HG03103 (cell line): ENCODE measurements around the gene HEXIM2.
A peak's percentile ranks its signal among the peaks of the same experiment; 100 is the strongest.
"Not testable (repeated sequence)": the region's sequence is repeated elsewhere in the genome, so short reads cannot be mapped to it uniquely, and the experiment has no call there.

Source experiments
- ATAC-seq: cut with Tn5 transposase; IDR thresholded peaks from one replicate; pipeline ENCODE4 v1.9.1; 2021; ENCODE audit warnings: low read depth; ENCODE audit not compliant: unreplicated experiment

Gene HEXIM2, protein sequence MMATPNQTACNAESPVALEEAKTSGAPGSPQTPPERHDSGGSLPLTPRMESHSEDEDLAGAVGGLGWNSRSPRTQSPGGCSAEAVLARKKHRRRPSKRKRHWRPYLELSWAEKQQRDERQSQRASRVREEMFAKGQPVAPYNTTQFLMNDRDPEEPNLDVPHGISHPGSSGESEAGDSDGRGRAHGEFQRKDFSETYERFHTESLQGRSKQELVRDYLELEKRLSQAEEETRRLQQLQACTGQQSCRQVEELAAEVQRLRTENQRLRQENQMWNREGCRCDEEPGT

DNA sequence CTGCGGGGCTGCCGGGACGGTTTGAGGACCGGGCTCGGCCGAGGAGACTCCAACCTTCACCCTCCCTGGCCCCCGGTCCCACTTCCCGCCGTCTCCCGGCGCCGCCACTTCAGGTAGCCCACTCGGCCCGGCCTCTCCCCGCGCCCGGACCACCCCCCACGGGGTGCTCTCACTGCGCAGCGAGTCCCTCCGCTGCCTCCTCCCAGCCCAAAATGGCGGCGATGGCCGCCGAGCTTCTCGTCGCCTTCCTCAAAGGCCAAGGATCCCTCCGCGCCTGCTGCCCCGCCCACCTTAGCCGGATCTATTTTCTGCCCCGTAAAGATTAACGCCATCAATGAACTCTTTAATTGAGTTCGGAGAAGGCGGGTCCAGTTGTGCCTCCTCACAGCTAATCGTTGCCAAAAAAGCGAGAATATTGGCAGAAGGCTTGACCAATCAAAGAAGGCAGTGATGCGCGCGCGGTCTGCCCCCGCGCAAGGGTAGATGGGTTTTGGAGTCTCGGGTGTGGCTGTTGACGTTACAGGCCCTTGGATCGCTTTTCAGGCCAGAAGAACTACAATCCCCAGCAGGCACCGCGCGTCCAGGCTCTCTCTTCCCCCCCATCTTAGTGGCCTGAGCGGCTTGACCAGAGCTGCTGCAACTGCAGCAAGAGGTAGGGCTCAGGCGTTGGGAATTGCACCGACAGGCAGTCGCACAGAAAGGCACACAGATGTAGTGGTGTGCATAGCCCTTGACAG, at the start of gene HEXIM2:
Gene HEXIM2, plus strand, starts transcription at position 588 of the 737 bp plus-strand sequence. CDS start 919 bp downstream, outside the sequence.
- ATAC-seq, result peak; percentile 76

DNA sequence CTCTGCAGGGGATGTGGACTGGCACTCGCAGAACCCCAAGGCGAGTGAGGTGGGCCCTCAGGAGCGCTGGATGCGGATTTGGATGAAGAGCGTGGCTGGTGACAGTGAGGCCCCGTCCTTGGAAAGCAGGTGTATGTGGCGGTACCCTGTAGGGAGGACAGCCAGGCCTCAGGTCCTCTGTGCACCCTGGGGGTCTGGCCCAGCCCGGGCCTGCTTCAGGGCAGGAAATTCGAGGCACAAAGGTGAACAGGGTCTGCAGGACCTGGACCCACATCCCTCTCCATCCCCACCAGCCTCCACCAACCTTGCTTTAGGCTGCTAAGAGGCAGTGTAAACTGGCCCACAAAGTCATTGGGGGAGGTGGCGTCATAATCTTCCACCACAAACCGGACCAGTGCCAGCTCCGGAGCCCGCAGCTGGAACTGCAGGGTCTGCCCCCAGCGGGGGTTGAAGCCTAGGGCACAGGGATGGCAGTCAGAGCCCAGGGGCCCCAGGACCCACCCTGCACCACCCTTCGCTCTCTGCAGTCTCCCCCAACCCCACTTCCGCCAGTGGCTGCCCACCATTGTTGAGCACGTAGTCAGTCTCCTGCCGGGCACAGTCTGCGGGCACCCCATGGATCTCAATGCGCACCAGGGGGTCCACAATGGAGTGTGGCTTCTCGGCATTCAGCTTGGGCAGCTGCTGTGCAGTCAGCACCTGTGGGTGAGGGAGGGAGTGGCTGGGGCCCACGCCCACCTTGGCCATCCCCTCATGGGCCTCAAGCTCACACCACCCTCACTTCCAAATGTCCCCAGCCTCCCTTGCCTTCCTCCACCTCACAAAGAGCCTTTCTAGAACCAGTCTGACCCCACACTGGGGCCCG, 48.9 kb upstream of the HEXIM2 start:
- ATAC-seq, result no peak

DNA sequence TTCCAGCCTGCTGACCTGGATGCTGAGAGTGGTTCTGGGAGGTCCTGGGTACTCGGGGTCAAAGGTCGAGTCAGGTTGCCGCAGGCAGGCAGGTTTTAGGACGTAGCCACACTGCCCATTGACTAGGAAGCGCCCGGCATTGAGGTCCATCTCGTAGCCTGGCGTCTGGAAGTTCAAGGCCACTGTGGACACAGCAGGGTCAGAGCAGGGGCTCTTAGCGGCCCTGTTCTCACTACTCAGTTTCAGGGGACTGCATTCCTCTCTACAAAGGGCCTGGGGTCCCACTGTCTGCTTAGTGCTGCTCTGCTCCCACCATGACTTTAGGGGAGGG, 48.3 kb upstream of the HEXIM2 start:
- no peak for ATAC-seq

DNA sequence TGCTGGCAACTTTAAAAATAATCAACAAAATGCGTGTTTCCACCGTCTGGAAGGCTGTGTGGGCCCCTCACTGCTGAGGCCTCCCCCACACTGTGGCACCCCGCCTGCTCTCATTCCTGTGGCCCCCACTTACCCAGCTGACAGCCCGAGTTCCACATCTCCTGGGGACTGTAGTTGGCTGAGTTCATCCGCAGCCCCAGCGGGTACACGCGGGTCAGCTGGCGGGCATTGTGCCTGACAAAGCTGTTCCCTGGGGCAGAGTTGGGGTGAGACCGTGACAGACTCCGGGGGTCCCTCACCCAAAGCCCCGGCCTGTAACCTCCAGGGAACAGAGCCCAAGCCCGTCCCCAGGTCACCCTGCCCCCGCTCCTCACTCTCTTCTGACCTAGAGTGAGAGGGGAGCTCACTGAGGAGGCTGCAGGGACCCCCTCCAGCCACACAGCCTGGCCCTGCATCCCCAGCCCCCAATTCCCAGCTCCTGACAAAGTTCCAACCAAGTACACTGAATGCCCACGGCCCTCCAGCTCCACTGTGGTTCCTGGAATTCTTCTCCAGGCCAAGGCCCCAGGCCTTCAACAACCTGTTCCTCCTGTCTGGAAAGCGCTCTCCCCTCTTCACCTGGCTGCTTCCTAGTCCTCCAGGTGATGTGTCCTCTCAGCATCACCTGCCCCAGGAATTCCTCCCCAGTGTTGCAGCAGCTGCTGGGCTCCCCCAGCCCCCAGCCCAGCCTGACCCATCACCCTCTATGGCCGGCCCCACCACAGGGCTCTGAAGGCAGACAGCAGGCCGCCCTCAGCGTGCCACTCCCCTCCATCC, 47.4 kb upstream of the HEXIM2 start:
- no peak for ATAC-seq

DNA sequence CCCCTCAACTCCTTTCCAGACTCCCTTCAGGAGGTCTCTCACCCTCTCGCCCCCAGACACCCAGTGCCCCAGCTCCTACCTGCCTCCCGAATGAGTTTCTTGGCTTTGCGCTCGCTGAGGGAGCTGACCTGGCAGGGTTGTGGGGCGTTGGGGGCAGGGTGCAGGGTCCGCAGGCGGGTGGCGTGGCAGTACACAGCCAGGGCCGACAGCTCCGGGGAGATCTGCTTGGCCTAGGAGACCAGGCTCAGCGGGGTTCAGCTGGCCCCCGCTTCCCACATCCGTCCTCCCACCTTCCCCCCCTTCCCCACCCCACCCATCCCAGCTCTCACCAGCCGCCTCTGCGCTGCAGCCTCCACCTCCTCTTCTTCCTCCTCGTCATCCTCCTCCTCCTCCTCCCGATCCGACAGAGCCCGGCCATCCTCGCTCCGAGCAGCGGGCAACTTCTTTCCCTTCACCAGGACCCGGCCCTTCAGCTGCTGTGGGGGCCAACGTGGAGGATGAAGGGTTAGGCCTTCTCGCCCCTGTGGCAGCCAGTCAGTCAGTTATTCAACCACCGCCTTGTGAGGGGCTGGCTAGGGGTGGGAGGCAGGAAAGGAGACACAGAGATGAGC, 46.6 kb upstream of the HEXIM2 start:
- no peak for ATAC-seq

DNA sequence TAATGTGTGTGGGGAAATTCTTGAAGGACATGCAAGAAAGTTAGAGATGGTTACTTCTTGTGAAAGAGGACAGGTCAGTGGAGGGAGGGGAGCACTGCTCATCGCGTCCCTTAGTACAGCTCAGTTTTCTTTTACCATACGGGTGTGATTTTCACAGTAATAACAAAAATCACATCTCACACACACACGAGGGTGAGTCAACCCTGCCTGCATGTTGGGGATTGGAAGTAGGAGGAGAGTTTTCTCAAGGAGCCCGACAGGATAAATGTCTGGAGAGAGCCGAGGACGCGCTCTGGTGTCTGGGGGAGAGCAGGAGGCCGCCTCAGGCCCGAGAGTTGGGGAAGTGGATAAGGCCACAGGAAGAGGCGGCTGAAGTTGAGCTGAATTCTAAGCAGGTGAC, 45.8 kb upstream of the HEXIM2 start:
- ATAC-seq, result no peak

DNA sequence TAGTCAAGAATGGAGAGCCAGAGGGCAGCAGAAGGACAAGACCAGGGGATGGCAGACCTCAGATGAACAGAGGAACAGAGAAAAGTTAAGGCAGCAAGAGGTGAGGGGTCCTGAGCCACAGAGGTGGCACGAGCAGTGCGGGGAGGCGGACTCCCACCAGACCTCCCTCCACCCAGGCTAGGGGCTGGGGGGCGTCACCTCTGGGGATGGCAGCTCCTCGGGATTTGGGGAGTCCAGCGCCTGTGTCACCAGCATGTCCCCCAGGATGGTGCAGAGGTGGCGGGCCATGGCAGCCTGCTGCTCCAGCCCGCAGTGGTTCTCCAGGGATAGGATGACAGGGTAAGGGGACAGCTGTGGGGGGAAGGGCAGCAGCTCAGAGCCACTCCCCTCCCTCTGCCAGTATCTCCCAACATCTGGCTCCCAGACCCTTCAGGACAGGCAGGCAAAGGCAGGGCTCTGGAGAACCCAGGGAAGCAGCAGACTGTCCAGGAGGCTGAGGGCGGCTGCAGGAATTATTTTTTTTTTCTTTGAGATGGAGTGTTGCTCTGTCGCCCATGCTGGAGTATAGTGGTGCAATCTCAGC, 45.1 kb upstream of the HEXIM2 start:
- ATAC-seq, result no peak

DNA sequence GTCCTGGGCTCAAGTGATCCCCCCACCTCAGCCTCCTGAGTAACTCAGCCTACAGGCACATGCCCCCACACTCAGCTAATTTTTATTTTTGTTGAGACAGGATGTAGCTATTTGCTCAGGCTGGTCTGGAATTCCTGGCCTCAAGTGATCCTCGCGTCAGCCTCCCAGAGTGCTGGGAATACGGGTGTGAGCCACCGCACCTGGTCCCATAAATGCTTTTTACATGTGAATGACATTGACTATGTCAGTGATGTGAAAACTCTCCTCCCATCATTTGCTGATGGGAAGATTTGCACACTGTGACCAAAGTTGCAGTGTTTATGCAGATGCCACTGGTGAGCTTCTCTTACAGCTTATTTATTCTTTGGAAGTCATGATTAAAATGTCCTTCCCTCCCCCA, 44.3 kb upstream of the HEXIM2 start:
- ATAC-seq, result no peak

DNA sequence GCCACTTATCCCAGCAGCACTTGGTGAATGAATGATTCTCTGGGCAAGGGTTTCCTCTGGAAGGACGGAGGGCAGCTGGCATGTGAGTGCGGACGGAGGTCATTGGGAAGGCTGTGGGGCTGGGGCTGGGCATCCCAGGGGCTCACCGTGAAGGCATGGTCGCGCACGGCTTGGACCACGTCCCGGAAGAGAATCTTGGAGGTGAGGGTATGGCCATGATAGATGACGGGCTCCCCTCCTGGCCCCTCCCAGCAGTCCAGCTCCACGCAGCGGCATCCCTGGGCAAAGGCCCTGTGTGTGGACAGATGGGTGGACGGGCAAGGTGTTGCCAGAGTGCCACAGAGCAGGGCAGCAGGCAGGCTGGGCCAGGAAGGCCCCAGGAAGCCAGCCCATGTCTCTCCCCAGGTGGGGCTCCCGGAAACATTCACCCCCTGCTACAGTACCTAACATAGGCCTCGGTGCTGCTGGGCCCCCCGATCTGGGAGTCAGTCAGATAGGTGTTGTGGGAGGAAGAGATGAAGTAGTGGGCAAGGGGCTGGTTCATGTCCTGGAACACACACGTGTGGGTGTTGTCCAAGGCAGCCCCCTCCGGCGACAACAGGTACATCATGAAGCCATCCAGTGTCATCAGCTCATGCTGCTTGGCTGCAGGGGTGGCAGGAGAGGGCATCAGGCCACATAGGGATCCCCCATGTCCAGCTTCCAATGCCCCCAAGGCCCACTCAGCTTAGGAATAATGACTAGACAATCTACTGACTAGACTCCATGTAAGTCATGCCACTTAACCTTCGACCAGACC, 43.6 kb upstream of the HEXIM2 start:
- no peak for ATAC-seq

DNA sequence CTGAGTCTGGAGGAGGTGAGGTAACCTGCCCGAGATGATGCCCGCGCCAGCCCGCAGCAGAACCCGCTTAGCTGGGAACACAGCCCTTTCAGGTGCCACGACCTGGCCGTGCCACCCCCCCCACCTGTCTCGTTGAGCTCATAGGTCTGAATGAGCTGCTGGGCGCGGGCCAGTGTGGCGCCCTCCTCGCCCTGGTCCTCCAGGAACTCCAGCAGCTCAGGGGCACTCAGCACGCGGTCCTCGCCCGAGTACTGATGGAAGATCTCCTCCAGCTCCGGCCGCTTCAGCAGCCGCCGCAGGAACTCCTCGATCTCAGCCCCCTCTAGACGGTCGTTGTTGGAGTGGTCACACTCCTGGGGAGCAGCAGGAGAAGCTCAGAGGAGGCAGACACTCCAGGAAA, 43.0 kb upstream of the HEXIM2 start:
- no peak for ATAC-seq

DNA sequence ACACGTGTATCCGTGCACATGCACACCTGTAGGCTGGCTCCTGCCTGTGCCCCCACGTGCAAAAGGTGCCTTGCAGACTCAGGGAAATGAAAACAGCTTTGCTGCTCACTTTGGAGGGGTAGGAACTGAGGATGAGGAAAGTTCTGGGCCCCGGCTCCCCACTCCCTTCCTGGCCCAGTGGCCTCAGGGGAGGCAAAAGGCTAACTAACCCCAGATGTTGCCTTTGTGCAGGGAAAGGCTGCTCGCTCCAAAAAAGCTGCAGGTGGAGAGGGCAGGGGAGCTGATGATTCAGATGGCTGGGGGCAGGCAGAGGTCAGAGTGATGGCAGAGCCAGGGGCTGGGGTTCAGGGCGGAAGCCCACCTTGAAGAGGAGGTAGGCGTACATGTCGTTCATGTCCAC, 41.7 kb upstream of the HEXIM2 start:
- no peak for ATAC-seq

DNA sequence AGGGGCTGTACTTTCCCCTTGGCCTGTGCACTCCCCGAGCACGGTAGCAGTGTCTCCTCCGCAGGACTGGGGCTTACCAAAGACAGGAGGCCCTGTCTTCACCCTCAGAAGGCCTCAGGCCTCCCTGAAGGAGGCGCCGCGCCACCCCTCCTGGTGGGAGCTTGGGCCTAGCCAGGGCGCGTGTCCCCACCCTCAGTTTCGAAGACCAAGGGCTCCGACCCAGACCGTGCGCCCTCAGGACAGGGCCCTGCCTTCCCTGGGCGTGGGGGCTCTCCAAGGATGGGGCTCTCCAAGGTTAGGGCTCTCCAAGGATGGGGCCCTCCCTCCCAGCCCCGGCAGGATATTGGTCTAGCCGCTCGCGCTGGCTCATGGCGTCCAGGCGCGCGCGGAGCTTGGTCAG, 41.1 kb upstream of the HEXIM2 start:
- ATAC-seq, result no peak

DNA sequence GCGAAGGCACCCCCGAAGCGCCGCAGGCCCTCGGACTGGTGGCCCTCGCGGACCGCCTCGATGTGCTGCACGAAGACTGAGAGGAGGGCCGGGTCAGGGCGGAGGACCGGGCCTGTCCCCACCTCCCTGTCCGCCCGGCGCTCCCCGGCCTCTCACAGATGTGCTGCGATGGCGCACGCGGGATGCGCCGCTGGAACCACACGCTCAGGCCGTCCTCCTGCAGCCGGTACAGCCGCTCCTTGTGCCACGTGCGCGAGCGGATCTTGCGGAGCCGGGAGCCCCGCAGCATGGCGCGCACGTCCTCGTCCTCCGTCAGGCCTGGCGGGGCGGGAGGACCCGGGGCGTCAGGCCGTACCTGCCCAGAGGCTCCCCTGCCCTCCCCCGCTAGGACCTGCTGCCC, 40.6 kb upstream of the HEXIM2 start:
- ATAC-seq, result no peak

DNA sequence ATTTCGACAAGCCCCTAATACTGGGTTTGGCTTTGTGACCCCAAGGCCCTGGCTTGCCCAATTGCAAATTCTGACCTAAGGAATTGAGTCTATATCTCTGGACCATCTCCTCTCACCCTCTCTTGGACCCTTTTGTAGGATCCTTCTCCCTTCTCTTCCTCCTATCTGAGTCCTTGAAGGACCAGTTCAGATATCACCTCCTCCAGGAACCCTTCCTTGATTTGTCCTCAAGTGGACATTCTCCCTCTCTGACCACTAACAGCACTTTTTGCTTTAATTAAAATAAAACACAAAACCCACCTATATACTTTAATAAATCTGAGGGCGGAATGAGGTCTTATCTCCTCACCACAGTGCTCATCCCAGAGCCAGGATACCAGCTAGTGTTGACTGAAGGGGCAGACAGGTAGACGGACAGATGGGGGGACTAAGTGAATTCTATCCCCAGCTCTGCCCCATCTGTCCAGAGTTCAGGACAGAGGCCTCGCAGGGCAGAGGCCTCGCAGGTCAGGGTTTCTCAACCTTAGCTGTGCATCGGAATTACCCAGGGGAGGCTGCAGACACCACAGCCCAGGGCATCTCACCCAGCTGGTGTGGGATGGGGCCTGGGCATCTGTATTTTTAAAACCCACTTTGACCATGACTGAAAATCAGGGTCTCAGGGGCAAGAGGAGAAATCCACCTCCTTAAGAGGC, 38.5 kb upstream of the HEXIM2 start:
- ATAC-seq, result no peak

DNA sequence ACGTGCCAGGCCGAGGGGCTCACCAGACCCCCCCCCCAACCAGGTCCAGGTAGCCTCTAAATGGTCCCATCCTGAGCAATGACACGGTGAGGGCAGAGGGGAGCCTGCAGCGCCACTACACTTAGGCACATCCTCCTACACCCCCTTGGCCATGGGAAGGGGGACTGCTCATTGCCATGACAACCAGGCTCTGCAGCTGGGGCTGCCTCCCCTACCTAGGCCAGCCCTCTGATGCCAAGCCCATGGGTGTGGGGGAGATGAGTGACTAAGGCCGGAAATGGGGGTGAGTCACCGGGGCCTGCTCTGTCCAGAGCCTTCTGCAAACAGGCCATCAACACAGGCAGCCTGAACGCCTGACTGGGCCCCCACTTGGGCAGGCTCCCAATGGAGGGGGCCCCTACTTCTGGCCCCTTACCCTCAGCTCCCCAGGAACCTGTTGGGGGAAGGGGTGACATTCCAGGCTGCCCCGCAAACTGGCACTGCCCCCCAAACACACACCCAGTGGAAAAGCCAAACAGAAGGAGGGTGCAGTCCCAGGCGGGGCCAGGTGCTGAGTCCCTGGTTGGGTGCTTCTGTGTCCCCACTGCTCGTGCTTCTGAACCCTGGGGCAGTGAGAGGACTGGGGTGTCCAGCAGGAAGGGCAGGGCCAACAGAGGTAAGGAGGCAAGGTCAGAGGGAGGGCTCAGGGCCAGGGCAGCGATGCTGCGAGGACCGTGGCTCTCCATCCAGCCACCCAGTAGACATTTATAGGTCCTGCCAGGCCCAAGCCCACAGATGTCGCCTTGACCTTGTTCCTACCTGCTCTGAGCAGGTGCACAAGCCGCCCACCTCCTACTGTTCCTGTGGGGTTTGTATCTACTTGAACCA, 37.5 kb upstream of the HEXIM2 start:
- ATAC-seq, result no peak

DNA sequence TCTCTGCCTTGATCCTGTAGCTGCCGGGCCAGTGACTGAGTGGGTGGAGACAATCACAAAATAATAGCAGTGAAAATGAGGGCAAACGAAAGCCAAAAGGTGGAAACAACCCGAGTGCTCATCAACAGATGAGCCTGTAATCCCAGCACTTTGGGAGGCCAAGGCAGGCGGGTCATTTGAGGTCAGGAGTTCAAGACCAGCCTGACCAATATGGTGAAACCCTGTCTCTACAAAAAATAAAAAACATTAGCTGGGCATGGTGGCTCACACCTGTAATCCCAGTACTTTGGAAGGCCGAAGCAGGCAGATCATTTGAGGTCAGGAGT, 36.9 kb upstream of the HEXIM2 start:
- not testable (repeated sequence) for ATAC-seq

DNA sequence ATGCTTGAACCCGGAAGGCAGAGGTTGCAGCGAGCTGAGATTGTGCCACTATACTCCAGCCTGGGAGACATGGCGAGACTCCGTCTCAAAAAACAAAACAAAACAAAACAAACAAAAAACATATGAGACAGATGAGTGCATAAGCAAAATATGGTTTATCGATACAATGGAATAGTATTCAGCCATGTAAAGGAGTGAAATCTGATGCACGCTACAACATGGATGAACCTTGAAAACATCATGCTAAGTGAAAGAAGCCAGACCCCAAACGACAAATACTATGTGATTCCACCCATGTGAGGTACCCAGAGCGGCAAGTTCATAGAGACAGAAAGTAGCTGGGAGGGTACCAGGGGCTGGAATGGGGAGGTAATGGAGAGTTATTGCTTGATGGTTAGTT, 36.2 kb upstream of the HEXIM2 start:
- no peak for ATAC-seq

DNA sequence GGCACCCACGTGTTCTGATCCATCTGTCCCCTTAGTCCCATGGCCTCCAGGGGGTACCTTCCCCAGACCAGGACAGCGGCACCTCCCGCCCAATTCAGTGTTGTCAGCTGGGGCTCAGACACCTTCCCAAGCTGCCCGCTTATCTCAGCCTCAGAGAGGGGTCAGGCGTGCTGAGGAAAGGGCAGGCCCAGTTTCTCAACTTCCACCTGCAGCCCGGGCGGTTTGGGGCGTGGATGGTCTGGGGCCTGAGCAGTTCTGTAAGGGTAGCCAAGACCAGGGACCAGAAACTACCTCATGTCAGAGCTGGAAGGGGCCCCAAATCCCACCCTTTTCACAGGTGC, 34.5 kb upstream of the HEXIM2 start:
- ATAC-seq, result no peak
